A172 (cell line): Measurements from ENCODE around the gene REN. TPM values are rescaled to one million over a fixed set of nuclear protein-coding genes. Genes with fewer than 3 reads are reported as not detected.

Experiments
- DNase-seq: peaks from one replicate; pipeline ENCODE4 v3.0.0-alpha.2; 2015; ENCODE audit warnings: low spot score
- total RNA-seq: library from RNA; depleted of rRNA; stranded (reverse); fragments of >200 nt; shearing (Covaris generic); gene quantifications from 2 replicates; pipeline ENCODE4 v1.2.3, GENCODE V29; 2014

Gene REN
- total RNA-seq, 1 experiment from 2014 or later: 0.62 TPM

- DNase-seq: no peak
These were observed 25.3 kb upstream of the REN start for GRCh38 chr1:204191456-204191855.

GRCh38 chr1:204190212-204191211 lies 24.4 kb upstream of the REN start:
- DNase-seq: no peak

GRCh38 chr1:204188959-204189639 lies 23.0 kb upstream of the REN start:
- no peak for DNase-seq

DNA sequence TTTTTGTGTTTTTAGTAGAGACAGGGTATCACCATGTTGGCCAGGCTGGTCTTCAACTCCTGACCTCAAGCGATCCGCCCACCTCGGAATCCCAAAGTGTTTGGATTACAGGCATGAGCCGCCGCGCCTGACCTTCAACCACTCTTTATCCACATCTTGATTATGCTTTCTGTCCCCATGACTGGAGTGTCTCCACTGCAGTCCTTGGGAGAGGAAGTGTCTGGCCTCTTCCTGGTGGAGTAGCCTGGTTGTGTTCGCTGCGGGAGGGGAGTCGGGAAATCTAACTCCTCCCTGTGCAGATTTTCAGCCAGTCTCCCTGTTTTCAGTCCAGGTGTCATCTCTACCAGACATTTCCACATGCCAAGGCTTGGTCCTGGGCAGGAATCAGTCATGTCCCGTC lies 20.5 kb upstream of the REN start:
- DNase-seq: no peak

DNA sequence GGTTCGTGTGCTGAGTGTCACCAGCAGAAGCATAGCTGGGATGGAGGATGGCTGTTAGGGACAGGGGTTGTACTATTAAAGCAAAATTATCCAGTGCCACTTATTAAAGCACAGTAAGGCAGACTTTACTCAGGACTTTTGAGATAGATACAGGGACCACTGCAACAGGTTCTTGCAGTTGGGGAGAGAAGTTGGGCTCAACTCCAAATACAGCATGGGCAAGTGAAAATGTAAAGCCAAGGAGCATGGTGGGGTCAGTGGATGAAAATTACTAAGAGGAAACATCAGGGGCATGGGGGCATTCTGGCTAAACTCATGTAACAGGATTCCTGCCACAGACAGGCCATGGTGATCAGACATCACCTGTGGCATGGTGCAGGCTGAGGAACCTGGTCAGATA lies 15.0 kb upstream of the REN start:
- DNase-seq: no peak

DNA sequence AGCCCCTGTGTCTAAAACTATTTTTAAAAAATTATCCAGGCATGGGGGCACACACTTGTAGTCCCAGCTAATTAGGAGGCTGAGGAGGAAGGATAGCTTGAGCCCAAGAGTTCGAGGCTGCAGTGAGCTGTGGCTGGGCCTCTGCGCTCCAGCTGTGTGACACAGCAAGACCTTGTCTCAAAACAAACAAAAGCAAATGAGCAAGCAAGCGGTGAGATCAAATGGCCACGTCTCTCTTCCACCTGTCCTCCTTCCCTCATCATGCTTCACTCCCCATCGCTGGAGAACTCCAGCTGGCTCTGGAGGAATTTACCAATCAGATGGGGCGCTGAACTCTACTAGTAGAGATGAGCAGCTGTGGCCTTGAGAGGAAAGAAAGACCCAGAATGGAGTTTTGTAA lies 14.0 kb upstream of the REN start:
- no peak for DNase-seq

GRCh38 chr1:204178487-204179281 lies 12.5 kb upstream of the REN start:
- no peak for DNase-seq

DNA sequence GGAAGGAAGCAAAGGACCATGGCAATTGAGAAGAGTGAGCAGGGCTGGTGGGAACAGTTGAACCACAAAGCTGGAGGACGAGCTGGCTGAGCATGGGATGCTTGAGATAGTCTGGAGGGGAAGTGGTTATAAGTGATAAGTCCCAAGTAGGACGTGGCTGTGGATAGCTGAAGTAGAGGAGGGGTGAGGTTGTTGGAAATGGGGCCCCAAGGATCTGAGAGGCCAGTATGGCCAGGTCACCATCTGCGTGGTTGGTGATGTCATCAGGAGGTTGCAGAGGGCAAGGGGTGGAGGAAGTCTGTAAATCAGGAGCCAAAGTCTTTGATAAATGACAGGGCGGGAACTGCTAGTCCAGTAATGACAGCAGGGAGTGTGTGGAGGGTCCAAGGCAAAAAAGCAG lies 11.0 kb upstream of the REN start:
- peak; percentile 34 for DNase-seq

GRCh38 chr1:204176049-204176448 lies 9.9 kb upstream of the REN start:
- no peak for DNase-seq

- no peak for DNase-seq
These were observed 8.8 kb upstream of the REN start for GRCh38 chr1:204174958-204175357.

DNA sequence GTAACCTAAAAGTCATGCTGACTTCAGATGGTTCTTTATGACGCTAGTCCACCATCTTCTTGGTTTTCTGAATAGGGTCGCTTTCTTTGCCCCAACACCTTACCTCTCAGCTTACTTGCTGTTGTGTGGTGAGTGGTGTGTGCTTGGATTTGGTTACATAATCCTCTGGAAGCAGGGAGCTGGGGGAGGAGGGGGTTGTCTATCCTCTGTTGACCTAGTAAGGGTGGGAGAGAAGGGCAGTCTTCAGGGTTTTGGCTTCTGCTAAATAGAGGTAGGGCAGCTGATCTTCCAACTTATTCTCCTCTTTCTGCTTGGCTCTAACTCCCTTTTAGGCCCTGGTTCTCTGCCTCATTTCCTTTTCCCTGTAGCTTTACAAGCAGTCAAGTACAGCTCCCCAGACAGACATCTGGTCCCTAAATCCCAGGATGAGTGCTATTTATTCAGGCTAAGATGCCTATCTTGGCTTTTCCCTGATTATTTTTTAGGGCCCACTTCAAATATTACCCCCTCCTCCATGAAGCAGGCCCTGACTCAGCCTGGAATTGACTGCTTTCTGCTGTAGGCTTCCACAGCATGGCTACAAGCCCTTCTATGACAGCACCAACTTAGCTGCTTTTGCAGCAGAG lies 6.4 kb upstream of the REN start:
- DNase-seq: no peak

DNA sequence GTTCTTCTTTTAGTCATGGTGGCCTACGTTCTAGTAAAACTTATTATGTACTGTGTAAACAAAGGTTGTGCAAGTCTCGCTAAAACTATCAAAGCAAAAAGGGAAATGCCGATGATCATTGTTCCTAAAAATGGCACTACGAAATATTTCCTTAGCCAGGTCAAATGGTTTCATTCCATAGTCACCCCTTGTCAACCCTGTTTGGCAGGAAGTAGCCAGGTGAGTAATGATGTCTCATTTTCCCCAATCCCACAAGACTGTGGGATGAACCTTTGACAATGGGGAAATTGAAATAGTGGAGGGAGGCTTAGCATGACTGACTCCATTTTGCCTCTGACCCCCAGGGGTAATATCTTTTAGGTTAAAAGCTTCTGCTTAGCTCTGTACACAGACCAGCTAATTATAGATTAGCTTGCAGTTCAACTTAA lies 5.6 kb upstream of the REN start:
- DNase-seq: peak; percentile 89

DNA sequence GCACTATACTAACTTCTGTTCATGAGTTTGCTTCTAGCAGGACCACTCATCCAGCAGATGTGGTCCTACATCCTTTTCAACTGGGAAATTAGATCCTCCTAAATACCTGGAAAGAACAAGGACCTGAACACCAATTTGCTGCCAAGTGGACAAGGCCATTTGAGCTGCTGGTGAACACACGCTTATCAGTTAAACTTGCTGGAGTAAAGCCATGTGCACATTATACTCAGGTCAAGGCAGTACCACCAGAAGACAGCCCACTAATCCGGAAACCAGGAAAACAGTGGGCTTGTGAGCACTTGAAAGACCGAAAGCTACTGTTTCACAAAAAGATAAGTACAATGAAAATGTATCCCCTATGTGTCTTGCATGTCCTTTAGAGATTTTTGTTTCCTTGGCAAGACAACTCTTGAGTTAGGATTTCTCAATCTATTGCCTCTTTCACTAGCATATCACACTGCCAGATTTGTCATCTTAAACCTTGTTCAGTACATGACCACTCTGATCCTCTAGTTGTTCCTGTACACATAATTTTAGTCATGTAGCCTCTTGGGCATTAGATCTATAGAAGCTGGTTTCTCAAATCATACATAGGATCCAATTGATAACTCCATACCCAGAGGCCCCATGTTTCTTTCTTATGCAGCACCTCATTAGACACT lies 4.5 kb upstream of the REN start:
- DNase-seq: no peak

GRCh38 chr1:204169858-204170257 lies 3.7 kb upstream of the REN start:
- DNase-seq: no peak

DNA sequence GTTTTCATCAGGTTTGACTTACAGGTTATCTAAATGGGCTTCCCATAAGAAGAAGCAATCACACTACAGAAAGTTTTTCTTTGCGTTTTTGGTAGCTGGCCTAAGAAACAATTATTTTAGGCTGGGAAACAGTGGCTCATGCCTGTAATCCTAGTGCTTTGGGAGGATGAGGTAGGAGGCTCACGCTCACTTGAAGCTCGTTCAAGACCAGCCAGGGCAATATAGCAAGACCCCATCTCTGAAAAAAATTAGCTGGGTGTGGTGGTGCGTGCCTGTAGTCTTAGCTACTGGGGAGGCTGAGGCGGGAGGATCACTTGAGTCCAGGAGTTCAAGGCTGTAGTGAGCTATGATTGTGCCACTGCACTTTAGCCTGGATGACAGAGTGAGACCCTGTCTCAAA lies 1.6 kb upstream of the REN start:
- no peak for DNase-seq

DNA sequence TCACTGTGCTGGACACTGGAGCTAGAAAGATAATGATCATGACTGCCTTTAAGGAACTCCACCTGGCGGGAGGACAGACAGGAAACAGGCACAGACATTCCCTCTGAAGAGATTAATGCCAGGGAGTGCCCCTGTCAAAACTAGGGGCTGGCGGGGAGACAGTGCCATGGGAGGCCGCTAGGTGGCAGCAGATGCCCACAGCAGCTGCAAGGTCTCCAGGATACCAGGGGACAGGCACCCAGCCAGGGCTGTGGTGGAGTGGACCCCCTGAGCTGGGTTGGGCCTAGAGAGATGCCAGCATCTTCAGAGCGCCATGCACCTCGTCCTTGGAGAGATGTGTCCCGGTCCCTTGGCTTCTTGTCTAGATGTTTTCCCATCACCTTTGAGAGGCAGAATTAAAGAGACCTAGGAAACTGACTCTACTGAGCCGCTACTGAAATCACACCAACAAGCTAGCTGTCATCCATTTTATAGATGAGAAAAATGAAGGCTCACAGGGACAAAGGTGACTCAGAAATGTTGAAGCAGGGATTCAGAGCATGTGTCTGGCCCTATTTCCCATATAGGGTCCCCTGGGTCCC lies 3.6 kb downstream of the REN start:
- peak; percentile 85 for DNase-seq

DNA sequence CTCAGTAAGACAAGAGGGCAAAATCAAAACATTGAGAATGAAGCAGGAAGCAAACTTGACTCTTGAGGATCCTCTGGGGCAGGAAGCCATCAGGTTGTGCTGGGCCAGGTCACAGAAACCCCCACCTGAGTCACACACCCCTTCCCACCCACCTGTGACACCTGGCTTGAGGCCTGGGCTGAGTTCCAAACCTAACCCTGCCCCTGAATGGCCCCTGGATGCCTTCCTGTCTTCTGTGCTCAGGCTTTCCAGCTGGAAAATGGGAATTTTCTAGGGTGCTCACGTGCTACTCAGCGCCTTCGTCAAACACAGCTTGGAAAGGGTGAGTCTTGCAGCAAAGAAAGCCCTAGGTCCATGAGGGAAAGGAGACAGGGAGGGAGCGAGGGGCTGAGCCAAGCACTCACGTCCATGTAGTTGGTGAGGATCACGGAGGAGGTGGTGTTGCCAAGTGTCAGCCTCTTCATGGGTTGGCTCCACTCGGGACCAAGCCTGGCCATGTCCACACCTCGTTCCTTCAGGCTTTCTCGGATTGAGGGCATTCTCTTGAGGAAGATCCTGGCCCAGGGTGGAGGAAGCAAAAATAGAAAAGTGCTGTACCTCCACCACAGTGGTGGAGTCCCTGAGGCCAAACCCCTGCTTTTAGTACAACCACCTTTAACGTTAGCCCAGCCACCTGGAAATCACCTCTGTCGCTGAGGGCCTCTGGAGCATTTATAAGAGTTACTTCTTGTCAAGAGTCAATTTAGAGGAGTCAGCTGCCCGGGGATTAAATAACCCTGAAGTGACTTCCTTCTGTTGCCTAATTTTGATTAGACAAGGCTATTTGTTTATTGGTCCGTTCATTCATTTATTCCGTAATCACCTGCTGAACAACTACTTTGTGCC lies 4.3 kb downstream of the REN start:
- DNase-seq: no peak

GRCh38 chr1:204157962-204158361 lies 8.2 kb downstream of the REN start:
- DNase-seq: no peak

- DNase-seq: no peak
These were observed 10.3 kb downstream of the REN start for GRCh38 chr1:204155881-204156280.
